Adrenal gland (tissue), 12 donors: ENCODE results near the gene CHPT1. TPM values are rescaled to one million over a fixed set of nuclear protein-coding genes. Genes with fewer than 3 reads are reported as not detected.

Experiments
- DNase-seq, 7 donors: peaks; one replicate each; pipeline ENCODE4 v3.0.0-alpha.2; 2019 to 2020
- H3K27ac ChIP-seq, 5 donors: fragments of 200-600 bp; sonication (generic) in 4 of 5; 1 replicate in 3 of 5; 2 replicates in 2 of 5; pipeline versions ENCODE4 v1.5.1 to v1.8.0; 2016 to 2020; ENCODE audit warnings: mild to moderate bottlenecking in 1 of 5
- H3K27me3 ChIP-seq: fragments of 200-600 bp; 2 replicates; pipeline ENCODE4 v1.8.0; 2021
- H3K36me3 ChIP-seq, 2 donors: fragments of 200-600 bp; replicated peaks in 1 of 2; 1 replicate in 1 of 2; 2 replicates in 1 of 2; pipeline versions ENCODE4 v1.5.1 to v1.8.0; 2018 to 2022
- H3K4me1 ChIP-seq, 2 donors: fragments of 200-600 bp; replicated peaks in 1 of 2; 1 replicate in 1 of 2; 2 replicates in 1 of 2; pipeline versions ENCODE4 v1.5.1 to v1.8.0; 2018 to 2021
- H3K4me3 ChIP-seq, 4 donors: fragments of 200-600 bp; sonication (generic) in 3 of 4; one replicate each; pipeline ENCODE4 v1.5.1; 2016 to 2018
- H3K9me3 ChIP-seq, 3 donors: fragments of 200-600 bp; sonication (generic) in 1 of 3; replicated peaks in 1 of 3; 1 replicate in 2 of 3; 2 replicates in 1 of 3; pipeline versions ENCODE4 v1.5.1 to v1.8.0; 2016 to 2021
- POLR2A ChIP-seq, 2 donors: fragments of 450-650 bp; IDR thresholded peaks; one replicate each; pipeline ENCODE4 v1.6.1; 2017; ENCODE audit warnings: antibody characterized with exemption in 2 of 2, mild to moderate bottlenecking in 2 of 2, moderate library complexity in 1 of 2
- WGBS, 4 donors: extraction: QIAGEN DNeasy Blood & Tissue Kit in 2 of 4; methylation state at CpG; one replicate each; pipeline versions ENCODE4 v1.1.5 to v1.1.7; 2013 to 2017; 5-methylcytosine and 5-hydroxymethylcytosine counted together
- intact Hi-C, 2 donors: fragments of 100-400 bp; cut with DNase I; formaldehyde crosslinking; loops; one replicate each; pipeline versions ENCODE4 v1.14.1 to v1.15.0; 2022 to 2023
- polyA plus RNA-seq, 3 donors: library from polyadenylated mRNA; stranded (reverse); fragments of 200-250 nt in 2 of 3; fragments of 350-450 nt in 1 of 3; fragmentation: Illumina TruSeq in 1 of 3; extraction: RNeasy Lipid Tissue Mini Kit (QIAGEN cat#74804) in 1 of 3; gene quantifications; one replicate each; pipeline ENCODE4 v1.2.3, GENCODE V29; 2013 to 2014
- total RNA-seq, 9 donors: library from RNA; depleted of rRNA in 4 of 9; stranded (reverse); fragments of >200 nt in 4 of 9; fragments of 120-200 nt in 1 of 9; fragmentation: NEBNext Ultra II Directional in 1 of 9; extraction: Animal tissue kit (Norgen Biotek cat#: 25700) in 1 of 9; gene quantifications; one replicate each; pipeline versions ENCODE4 v1.1.0 to v1.2.4, GENCODE V29; 2013 to 2023
- TF ChIP-seq, protein P1 (sequence below), 6 experiments: fragments of 450-650 bp in 4 of 6; fragments of 200-600 bp in 2 of 6; sonication (generic) in 1 of 6; IDR thresholded peaks; 1 replicate in 5 of 6; 2 replicates in 1 of 6; pipeline versions ENCODE4 v1.5.1 to v1.8.0; 2016 to 2021; ENCODE audit warnings: antibody characterized with exemption in 6 of 6, mild to moderate bottlenecking in 2 of 6, moderate library complexity in 1 of 6
- donor health status: healthy with polysubstance abuse.
- donor health status: Bipolar disorder and iron deficiency.
- donor health status: DM: yes; HTN: yes; CAD: no.
- donor health status: DM: no; HTN: no; CAD: no.
- donor health status: DM: no; HTN: no; CAD: no.
- donor health status: DM: yes; HTN: yes; CAD: no.

The CHPT1 gene
- total and polyA plus RNA-seq, 12 donors = 20.4 to 190 (median 90.6) TPM

DNA sequence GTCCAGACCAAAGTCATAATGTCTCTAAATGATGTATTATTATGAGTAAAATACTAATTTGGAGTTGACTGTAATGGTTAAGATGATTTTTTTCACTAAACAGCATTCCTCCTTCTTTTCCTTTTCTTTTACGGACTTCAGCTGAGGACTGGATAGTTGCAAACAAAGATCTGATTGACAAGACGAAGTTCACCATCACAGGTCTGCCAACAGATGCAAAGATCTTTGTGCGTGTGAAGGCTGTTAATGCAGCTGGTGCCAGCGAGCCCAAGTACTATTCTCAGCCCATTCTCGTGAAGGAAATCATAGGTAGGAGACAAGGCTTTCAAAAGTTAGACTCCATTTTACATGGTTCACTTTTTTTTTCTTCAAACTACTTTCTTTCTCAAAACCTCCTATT, 29.8 kb upstream of the CHPT1 start:
- Histone ChIP-seq H3K4me1 (no peaks in the 10 kb centered on the region), H3K9me3 (no peaks in the 10 kb centered on the region), H3K27me3 (peaks cover 4% of the 10 kb centered on the region), H3K36me3 (no peaks in the 10 kb centered on the region), H3K4me3 (no peak overlapping the region), H3K27ac (no peak overlapping the region)
- 69 to 72% (median 70%) methylated on average over 5 of the region's 5 CpGs for WGBS, 4 donors
- no peak for DNase-seq
- intact Hi-C loops = no loop called here
- TF ChIP-seq, protein P1, sequence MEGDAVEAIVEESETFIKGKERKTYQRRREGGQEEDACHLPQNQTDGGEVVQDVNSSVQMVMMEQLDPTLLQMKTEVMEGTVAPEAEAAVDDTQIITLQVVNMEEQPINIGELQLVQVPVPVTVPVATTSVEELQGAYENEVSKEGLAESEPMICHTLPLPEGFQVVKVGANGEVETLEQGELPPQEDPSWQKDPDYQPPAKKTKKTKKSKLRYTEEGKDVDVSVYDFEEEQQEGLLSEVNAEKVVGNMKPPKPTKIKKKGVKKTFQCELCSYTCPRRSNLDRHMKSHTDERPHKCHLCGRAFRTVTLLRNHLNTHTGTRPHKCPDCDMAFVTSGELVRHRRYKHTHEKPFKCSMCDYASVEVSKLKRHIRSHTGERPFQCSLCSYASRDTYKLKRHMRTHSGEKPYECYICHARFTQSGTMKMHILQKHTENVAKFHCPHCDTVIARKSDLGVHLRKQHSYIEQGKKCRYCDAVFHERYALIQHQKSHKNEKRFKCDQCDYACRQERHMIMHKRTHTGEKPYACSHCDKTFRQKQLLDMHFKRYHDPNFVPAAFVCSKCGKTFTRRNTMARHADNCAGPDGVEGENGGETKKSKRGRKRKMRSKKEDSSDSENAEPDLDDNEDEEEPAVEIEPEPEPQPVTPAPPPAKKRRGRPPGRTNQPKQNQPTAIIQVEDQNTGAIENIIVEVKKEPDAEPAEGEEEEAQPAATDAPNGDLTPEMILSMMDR (IDR thresholded peaks at IDR 0.05) = no peak
- no peak for TF ChIP-seq POLR2A (IDR thresholded peaks at IDR 0.05)

DNA sequence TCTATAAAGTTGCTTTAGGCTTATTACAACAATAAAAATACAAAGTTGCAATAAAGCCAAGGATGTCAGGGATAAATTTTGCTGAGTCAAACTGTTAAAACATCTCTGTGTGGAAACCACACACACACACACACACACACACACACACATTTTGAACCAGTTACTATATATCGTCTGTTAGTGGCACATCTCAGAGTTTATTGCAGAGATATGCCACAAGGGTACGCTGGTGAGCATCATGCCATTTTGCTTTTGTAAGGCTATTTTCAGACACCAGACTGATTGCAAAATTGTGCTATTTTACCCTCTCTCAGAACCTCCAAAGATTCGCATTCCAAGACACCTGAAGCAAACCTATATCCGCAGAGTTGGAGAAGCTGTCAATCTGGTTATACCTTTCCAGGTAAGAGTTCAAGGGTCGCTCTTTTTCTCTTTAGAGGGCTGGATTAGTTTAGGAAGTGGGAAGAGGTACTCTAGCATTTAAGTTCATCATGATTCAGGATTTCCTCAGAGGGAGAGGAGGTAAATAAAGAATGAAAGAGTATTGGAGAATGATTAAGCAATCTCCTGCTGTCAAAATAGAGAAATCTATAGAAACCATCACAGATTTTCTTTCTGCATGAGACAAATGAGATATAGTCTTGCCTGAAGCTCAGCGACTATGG, 27.3 kb upstream of the CHPT1 start:
- H3K4me1 ChIP-seq = no peaks in the 10 kb centered on the region
- no peak overlapping the region for H3K27ac ChIP-seq
- peaks cover 4% of the 10 kb centered on the region for H3K27me3 ChIP-seq
- no peak overlapping the region for H3K4me3 ChIP-seq
- 42 to 60% (median 47%) methylated on average over 6 of the region's 6 CpGs for WGBS, 4 donors
- no peaks in the 10 kb centered on the region for H3K9me3 ChIP-seq
- intact Hi-C loops = no loop called here
- H3K36me3 ChIP-seq = no peaks in the 10 kb centered on the region
- TF ChIP-seq, protein P1 (IDR thresholded peaks at IDR 0.05) = peak; percentile 49 to 97 (median 81)
- TF ChIP-seq POLR2A (IDR thresholded peaks at IDR 0.05) = no peak
- peak; percentile 29 to 78 (median 52) for DNase-seq

DNA sequence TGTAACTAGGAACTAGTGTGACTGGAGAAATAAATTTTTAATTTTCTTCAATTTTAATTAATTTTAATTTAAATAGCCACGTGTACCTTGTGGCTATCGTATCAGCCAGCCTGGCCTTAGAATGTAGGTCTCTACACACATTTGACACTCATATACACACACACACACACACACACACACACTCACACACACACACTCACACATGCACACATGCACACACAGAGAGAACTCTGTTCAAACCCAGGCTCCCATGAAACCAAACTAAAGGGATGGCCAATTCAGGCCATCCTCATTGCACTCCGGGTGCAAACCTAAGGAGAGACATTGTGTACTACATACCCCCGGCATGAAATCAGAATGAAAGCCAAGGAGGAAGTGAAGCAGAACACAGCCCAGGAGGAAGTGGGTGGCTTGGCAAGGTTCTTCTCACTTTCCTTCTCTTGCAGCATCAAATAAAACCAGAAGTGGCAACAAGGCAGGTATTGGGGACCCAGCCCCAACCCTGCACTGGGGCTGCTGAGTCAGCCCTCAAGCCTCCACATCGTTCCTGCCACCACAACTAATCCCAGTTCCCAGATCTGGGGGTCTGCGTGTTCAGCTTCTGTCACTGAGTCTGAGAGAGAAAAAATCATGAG, 26.2 kb upstream of the CHPT1 start:
- no peak overlapping the region for H3K4me3 ChIP-seq
- H3K27ac ChIP-seq = peak overlapping the region in 1 of 5 donors; percentile 57
- H3K36me3 ChIP-seq = no peaks in the 10 kb centered on the region
- no peaks in the 10 kb centered on the region for H3K4me1 ChIP-seq
- H3K27me3 ChIP-seq = no peaks in the 10 kb centered on the region
- H3K9me3 ChIP-seq = no peaks in the 10 kb centered on the region
- peak in 3 of 7 donors; percentile 24 to 58 (median 26) for DNase-seq
- TF ChIP-seq POLR2A (IDR thresholded peaks at IDR 0.05) = no peak
- TF ChIP-seq, protein P1 (IDR thresholded peaks at IDR 0.05) = no peak
- intact Hi-C loops = no loop called here
- 63 to 78% (median 67%) methylated on average over 6 of the region's 6 CpGs for WGBS, 4 donors

DNA sequence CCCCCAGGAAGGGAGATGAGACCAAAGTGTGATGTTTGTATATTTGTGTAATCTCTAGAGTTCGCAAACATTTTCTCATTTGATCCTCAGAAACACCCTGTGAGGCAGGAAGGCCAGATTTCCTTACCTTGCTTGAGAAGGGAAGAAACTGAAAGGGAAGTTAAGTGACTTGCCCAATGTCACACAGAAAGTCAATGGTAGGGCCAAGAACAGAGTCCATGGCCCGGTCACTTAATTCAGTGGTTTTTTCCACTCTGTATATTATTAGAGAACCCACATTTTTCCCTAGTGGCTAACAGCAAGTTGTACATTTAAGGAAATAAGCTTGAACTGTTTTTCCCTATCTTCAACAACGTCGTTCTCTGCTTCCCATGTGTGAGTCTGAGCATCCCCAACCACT, 25.6 kb upstream of the CHPT1 start:
- WGBS, 4 donors = 76 to 84% (median 80%) methylated on average over 4 of the region's 4 CpGs
- intact Hi-C loops = no loop called here

More for the DNA sequence above, 25.6 kb upstream of the CHPT1 start:
- DNase-seq = no peak
- H3K27ac ChIP-seq = peak overlapping the region in 1 of 5 donors; percentile 57
- no peaks in the 10 kb centered on the region for H3K9me3 ChIP-seq
- TF ChIP-seq, protein P1 (IDR thresholded peaks at IDR 0.05) = no peak
- TF ChIP-seq POLR2A (IDR thresholded peaks at IDR 0.05) = no peak
- H3K4me1 ChIP-seq = no peaks in the 10 kb centered on the region
- H3K36me3 ChIP-seq = no peaks in the 10 kb centered on the region
- no peaks in the 10 kb centered on the region for H3K27me3 ChIP-seq
- H3K4me3 ChIP-seq = no peak overlapping the region
